HCT116 (cell line): Measurements from ENCODE around the gene UVRAG. TPM values are rescaled to one million over a fixed set of nuclear protein-coding genes. Genes with fewer than 3 reads are reported as not detected.

Experiments used
- ATAC-seq: fragments of 200-7000 bp; cut with Tn5 transposase; 2 replicates; pipeline ENCODE4 v1.9.1; 2020; ENCODE audit warnings: mild to moderate bottlenecking, moderate library complexity
- BruUV-seq: library from RNA; stranded (reverse); fragments of 400-500 nt; replicated peaks from 2 replicates; lab custom pipeline; 2021; lab: Mats Ljungman, UMichigan
- CTCF ChIA-PET: fragments of 300-600 bp; sonication (Branson Sonifier 250); formaldehyde crosslinking; loops from one replicate; lab custom pipeline; 2021; ENCODE audit warnings: antibody characterized with exemption; lab: Charles Lee
- POLR2A ChIA-PET: fragments of 300-600, 350-600 bp; sonication (Branson Sonifier 250); formaldehyde crosslinking; loops from one replicate; lab custom pipeline; 2021; ENCODE audit warnings: antibody characterized with exemption; lab: Charles Lee
- RAD21 ChIA-PET, 2 experiments: fragments of 300-600 bp; sonication (Branson Sonifier 250); formaldehyde crosslinking; loops; one replicate each; lab custom pipeline; 2023; ENCODE audit warnings: low total read pairs in 2 of 2; ENCODE audit not compliant: uncharacterized antibody in 2 of 2, unreplicated experiment in 2 of 2, low non-redundant PET in 1 of 2; lab: Charles Lee
- DNase-seq: peaks from one replicate; pipeline ENCODE4 v3.0.0-alpha.2; 2010; ENCODE audit warnings: low read depth, low spot score
- H2AFZ ChIP-seq: fragments of 200-600 bp; shearing (Covaris generic), sonication (generic); 2 replicates; pipeline ENCODE4 v1.6.1; 2017; ENCODE audit warnings: low read depth, mixed run types, mixed read lengths, antibody characterized with exemption, low read length; ENCODE audit not compliant: poor library complexity, severe bottlenecking
- H3K27ac ChIP-seq: 2 replicates; pipeline ENCODE4 v1.5.1; 2012; ENCODE audit warnings: low read depth, low read length
- H3K27me3 ChIP-seq: fragments of 200-600 bp; sonication (generic); 2 replicates; pipeline ENCODE4 v1.6.1; 2016; ENCODE audit warnings: mixed run types, low read length, mixed read lengths; ENCODE audit not compliant: insufficient read depth
- H3K36me3 ChIP-seq, 2 experiments: fragments of 200-500 bp in 1 of 2; fragments of 200-600 bp in 1 of 2; sonication (Bioruptor generic) in 1 of 2; sonication (generic) in 1 of 2; 2 replicates each; pipeline versions ENCODE4 v1.5.1 to v1.6.1; 2014 to 2016; ENCODE audit warnings: low read length in 2 of 2, inconsistent platforms in 1 of 2, mixed read lengths in 1 of 2, mixed run types in 1 of 2; ENCODE audit not compliant: insufficient read depth in 2 of 2, control insufficient read depth in 1 of 2
- H3K4me1 ChIP-seq, 2 experiments: fragments of 200-600 bp in 1 of 2; sonication (generic) in 1 of 2; 2 replicates each; pipeline versions ENCODE4 v1.5.1 to v1.6.1; 2012 to 2017; ENCODE audit warnings: low read length in 2 of 2, inconsistent platforms in 1 of 2, mild to moderate bottlenecking in 1 of 2, mixed read lengths in 1 of 2, mixed run types in 1 of 2, moderate library complexity in 1 of 2; ENCODE audit not compliant: insufficient read depth in 2 of 2, control insufficient read depth in 1 of 2
- H3K4me2 ChIP-seq: fragments of 200-600 bp; sonication (generic); 2 replicates; pipeline ENCODE4 v1.6.1; 2017; ENCODE audit warnings: mixed run types, low read length, mixed read lengths
- H3K4me3 ChIP-seq, 2 experiments: fragments of 200-600 bp in 1 of 2; sonication (generic) in 1 of 2; replicated peaks in 1 of 2; 2 replicates each; pipeline ENCODE4 v1.5.1; 2011 to 2016; ENCODE audit warnings: low read length in 2 of 2, control low read depth in 1 of 2, low read depth in 1 of 2, mild to moderate bottlenecking in 1 of 2, mixed read lengths in 1 of 2, mixed run types in 1 of 2
- H3K79me2 ChIP-seq: fragments of 200-600 bp; sonication (generic); 2 replicates; pipeline ENCODE4 v1.6.1; 2017; ENCODE audit warnings: mild to moderate bottlenecking, mixed run types, low read length, moderate library complexity, mixed read lengths; ENCODE audit not compliant: insufficient read depth
- H3K9ac ChIP-seq: fragments of 200-600 bp; sonication (generic); 2 replicates; pipeline ENCODE4 v1.6.1; 2016; ENCODE audit warnings: low read length, mixed read lengths
- H3K9me2 ChIP-seq: fragments of 200-600 bp; sonication (generic), shearing (Covaris generic); 2 replicates; pipeline ENCODE4 v1.6.1; 2017; ENCODE audit warnings: mixed run types, mild to moderate bottlenecking, moderate library complexity; ENCODE audit not compliant: insufficient read depth
- H3K9me3 ChIP-seq, 2 experiments: fragments of 200-500 bp in 1 of 2; fragments of 200-600 bp in 1 of 2; sonication (Bioruptor generic) in 1 of 2; sonication (generic) in 1 of 2; 2 replicates each; pipeline ENCODE4 v1.6.1; 2014 to 2017; ENCODE audit warnings: low read length in 2 of 2, mixed read lengths in 2 of 2, inconsistent platforms in 1 of 2, low read depth in 1 of 2, mild to moderate bottlenecking in 1 of 2, mixed run types in 1 of 2, moderate library complexity in 1 of 2; ENCODE audit not compliant: control insufficient read depth in 1 of 2, insufficient read depth in 1 of 2
- H4K20me1 ChIP-seq: fragments of 200-600 bp; sonication (generic), shearing (Covaris generic); 2 replicates; pipeline ENCODE4 v1.6.1; 2017; ENCODE audit warnings: mixed run types, mild to moderate bottlenecking, moderate library complexity; ENCODE audit not compliant: insufficient read depth
- EZH2 ChIP-seq: fragments of 200-600 bp; sonication (generic); IDR thresholded peaks from 2 replicates; pipeline ENCODE4 v1.6.1; 2017; ENCODE audit warnings: antibody characterized with exemption, mixed run types
- EZH2phosphoT487 ChIP-seq: fragments of 200-600 bp; IDR thresholded peaks from 2 replicates; pipeline ENCODE4 v1.6.1; 2018; ENCODE audit warnings: antibody characterized with exemption, borderline replicate concordance
- JUND ChIP-seq: IDR thresholded peaks from 2 replicates; pipeline ENCODE4 v1.6.1; 2012
- MAX ChIP-seq: IDR thresholded peaks from 2 replicates; pipeline ENCODE4 v1.6.1; 2012
- POLR2A ChIP-seq: IDR thresholded peaks from 2 replicates; pipeline ENCODE4 v1.7.0; 2011; ENCODE audit warnings: borderline replicate concordance; ENCODE audit not compliant: insufficient read depth, insufficient read length; ENCODE audit errors: extremely low read depth
- POLR2AphosphoS5 ChIP-seq: IDR thresholded peaks from 2 replicates; pipeline ENCODE4 v1.6.1; 2011; ENCODE audit warnings: mild to moderate bottlenecking, low read depth, low read length, moderate library complexity
- RAD21 ChIP-seq: IDR thresholded peaks from 2 replicates; pipeline ENCODE4 v1.6.1; 2012; ENCODE audit warnings: low read depth, mild to moderate bottlenecking
- SRF ChIP-seq: IDR thresholded peaks from 2 replicates; pipeline ENCODE4 v1.6.1; 2012; ENCODE audit warnings: low read depth
- TCF7L2 ChIP-seq: IDR thresholded peaks from 2 replicates; pipeline ENCODE4 v1.7.0; 2011; ENCODE audit warnings: borderline replicate concordance, inconsistent platforms; ENCODE audit not compliant: insufficient read depth, insufficient read length; ENCODE audit errors: extremely low read depth
- YY1 ChIP-seq: IDR thresholded peaks from 2 replicates; pipeline ENCODE4 v1.6.1; 2011; ENCODE audit warnings: low read length, low read depth, moderate library complexity, mild to moderate bottlenecking; ENCODE audit not compliant: insufficient replicate concordance; ENCODE audit errors: extremely low read depth
- intact Hi-C: fragments of 100-400 bp; cut with micrococcal nuclease; formaldehyde crosslinking; loops from 2 replicates; pipeline ENCODE4 v1.10.0; 2022
- total RNA-seq: library from RNA; stranded (reverse); gene quantifications from one replicate; pipeline ENCODE4 v1.2.1, GENCODE V29; 2021; ENCODE audit not compliant: unreplicated experiment
- TF ChIP-seq, protein P1 (sequence below), 3 experiments: fragments of 200-600 bp in 1 of 3; sonication (generic) in 1 of 3; IDR thresholded peaks in 2 of 3; conservative IDR thresholded peaks in 1 of 3; 2 replicates each; pipeline ENCODE4 v1.5.1; 2012 to 2017; ENCODE audit warnings: low read depth in 2 of 3, low read length in 2 of 3, antibody characterized with exemption in 1 of 3, borderline replicate concordance in 1 of 3, control low read depth in 1 of 3, mild to moderate bottlenecking in 1 of 3, mixed read lengths in 1 of 3, mixed run types in 1 of 3, moderate library complexity in 1 of 3; ENCODE audit not compliant: insufficient read depth in 1 of 3
- TF ChIP-seq, protein P2 (sequence below): IDR thresholded peaks from 2 replicates; pipeline ENCODE4 v1.6.1; 2011; ENCODE audit warnings: mild to moderate bottlenecking, low read length, moderate library complexity; ENCODE audit not compliant: insufficient replicate concordance; ENCODE audit errors: extremely low read depth
- TF ChIP-seq, protein P3 (sequence below): IDR thresholded peaks from 2 replicates; pipeline ENCODE4 v1.6.1; 2012

Gene UVRAG
- total RNA-seq, 1 experiment from 2014 or later, result 12.3 TPM

DNA sequence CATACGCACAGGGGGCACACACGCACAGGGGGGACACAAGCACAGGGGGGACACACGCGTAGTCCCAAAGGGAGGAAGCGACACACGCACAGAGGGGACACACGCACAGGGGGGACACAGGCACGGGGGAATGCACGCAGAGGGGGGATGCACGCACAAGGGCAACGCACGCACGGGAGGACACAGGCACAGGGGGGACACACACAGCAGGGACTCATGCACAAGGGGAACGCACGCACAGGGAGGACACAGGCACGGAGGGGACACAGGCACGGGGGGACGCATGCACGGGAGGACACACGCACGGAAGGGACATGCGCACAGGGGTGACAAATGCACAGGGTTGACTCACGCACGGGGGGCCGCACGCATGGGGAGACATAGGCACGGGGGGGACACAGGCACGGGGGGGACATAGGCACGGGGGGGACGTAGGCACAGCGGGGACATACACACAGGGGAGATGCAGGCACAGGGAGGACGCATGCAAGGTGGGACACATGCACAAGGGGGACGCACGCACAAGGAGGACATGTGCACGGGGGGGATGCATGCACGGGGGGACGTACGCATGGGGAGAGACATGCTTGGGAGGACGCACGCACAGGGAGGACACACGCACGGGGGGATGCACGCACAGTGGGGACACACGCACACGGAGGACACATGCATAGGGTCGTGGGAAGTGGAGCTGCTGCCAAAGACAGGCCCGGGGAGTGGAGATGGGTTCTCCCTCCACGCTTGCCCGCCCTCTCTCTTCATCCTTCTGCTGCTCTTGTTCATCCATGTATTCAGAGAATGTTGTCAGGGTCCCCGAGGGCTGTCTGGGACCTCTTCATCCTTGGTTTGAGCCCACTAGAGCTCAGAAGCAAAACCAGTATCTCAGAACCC lies 350.1 kb downstream of the UVRAG start:
- CTCF ChIA-PET, result no interaction called here

More for the DNA sequence above, 350.1 kb downstream of the UVRAG start:
- Histone ChIP-seq H3K9me3 (no peaks in the 10 kb centered on the region), H3K9ac (no peak overlapping the region), H3K27me3 (no peaks in the 10 kb centered on the region), H3K9me2 (no peaks in the 10 kb centered on the region), H3K4me1 (no peaks in the 10 kb centered on the region), H3K79me2 (no peaks in the 10 kb centered on the region), H3K27ac (no peak overlapping the region), H3K4me3 (no peak overlapping the region), H3K4me2 (no peak overlapping the region), H3K36me3 (no peaks in the 10 kb centered on the region), H2AFZ (no peak overlapping the region), H4K20me1 (no peaks in the 10 kb centered on the region)
- ChIA-PET POLR2A (no interaction called here), RAD21 (no interaction called here)
- no peak for DNase-seq
- no TSS peak for BruUV-seq
- intact Hi-C loops, result no loop called here
- no peak for ATAC-seq
- TF ChIP-seq EZH2phosphoT487 (no peak), POLR2A (no peak), MAX (no peak), JUND (no peak), YY1 (no peak), SRF (no peak), TCF7L2 (no peak), EZH2 (no peak), POLR2AphosphoS5 (no peak), RAD21 (no peak)
- TF ChIP-seq, protein P1, sequence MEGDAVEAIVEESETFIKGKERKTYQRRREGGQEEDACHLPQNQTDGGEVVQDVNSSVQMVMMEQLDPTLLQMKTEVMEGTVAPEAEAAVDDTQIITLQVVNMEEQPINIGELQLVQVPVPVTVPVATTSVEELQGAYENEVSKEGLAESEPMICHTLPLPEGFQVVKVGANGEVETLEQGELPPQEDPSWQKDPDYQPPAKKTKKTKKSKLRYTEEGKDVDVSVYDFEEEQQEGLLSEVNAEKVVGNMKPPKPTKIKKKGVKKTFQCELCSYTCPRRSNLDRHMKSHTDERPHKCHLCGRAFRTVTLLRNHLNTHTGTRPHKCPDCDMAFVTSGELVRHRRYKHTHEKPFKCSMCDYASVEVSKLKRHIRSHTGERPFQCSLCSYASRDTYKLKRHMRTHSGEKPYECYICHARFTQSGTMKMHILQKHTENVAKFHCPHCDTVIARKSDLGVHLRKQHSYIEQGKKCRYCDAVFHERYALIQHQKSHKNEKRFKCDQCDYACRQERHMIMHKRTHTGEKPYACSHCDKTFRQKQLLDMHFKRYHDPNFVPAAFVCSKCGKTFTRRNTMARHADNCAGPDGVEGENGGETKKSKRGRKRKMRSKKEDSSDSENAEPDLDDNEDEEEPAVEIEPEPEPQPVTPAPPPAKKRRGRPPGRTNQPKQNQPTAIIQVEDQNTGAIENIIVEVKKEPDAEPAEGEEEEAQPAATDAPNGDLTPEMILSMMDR (IDR thresholded peaks at IDR 0.05 in 2 of 3, conservative IDR thresholded peaks at IDR 0.05 in 1 of 3; ENCODE audit: borderline replicate concordance in 1 of 3, insufficient read depth in 1 of 3, low read depth in 2 of 3, low read length in 2 of 3), result no peak
- TF ChIP-seq, protein P2, sequence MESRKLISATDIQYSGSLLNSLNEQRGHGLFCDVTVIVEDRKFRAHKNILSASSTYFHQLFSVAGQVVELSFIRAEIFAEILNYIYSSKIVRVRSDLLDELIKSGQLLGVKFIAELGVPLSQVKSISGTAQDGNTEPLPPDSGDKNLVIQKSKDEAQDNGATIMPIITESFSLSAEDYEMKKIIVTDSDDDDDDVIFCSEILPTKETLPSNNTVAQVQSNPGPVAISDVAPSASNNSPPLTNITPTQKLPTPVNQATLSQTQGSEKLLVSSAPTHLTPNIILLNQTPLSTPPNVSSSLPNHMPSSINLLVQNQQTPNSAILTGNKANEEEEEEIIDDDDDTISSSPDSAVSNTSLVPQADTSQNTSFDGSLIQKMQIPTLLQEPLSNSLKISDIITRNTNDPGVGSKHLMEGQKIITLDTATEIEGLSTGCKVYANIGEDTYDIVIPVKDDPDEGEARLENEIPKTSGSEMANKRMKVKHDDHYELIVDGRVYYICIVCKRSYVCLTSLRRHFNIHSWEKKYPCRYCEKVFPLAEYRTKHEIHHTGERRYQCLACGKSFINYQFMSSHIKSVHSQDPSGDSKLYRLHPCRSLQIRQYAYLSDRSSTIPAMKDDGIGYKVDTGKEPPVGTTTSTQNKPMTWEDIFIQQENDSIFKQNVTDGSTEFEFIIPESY, result no peak
- TF ChIP-seq, protein P3, sequence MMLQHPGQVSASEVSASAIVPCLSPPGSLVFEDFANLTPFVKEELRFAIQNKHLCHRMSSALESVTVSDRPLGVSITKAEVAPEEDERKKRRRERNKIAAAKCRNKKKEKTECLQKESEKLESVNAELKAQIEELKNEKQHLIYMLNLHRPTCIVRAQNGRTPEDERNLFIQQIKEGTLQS, result no peak
